ENCODE measurements around the gene RHCE.

DNA sequence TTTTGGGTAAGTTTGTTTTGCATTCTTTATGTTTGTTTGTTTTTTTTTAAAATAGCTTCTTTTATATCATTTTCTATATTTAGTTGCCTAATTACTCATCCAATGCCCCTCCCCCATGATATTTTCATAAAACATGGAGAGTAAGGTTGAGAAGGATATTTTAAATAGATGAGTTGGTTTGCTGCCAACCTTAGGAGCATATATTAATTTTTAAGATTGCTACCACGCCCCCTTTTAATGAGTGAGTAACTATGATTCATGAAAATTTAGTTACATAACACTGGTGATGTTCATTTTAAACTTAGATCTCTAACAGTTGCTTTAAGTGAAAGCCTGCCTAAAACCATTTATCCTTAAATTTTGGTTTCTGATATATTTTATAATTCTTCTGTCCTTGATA, 63.8 kb downstream of the RHCE start:
- TF ChIP-seq CTCF (IDR thresholded peaks at IDR 0.05), result no peak
- no peak for TF ChIP-seq POLR2A (IDR thresholded peaks at IDR 0.05)

All from right lobe of liver (tissue), 4 donors.